BE2C (cell line): ENCODE results near the gene FTSJ3.
"Not testable (repeated sequence)": the region's sequence is repeated elsewhere in the genome, so short reads cannot be mapped to it uniquely, and the experiment has no call there.

Experiments
- DNase-seq: peaks from one replicate; pipeline ENCODE4 v3.0.0-alpha.2; 2020
- H3K27me3 ChIP-seq: fragments of 250-450 bp; sonication (Bioruptor Pico); 2 replicates; pipeline ENCODE4 v1.5.1; 2020; ENCODE audit warnings: mild to moderate bottlenecking
- H3K36me3 ChIP-seq: fragments of 250-450 bp; sonication (Bioruptor Pico); 2 replicates; pipeline ENCODE4 v1.5.1; 2020; ENCODE audit warnings: mild to moderate bottlenecking
- H3K4me1 ChIP-seq: fragments of 250-450 bp; sonication (Bioruptor Pico); 2 replicates; pipeline ENCODE4 v1.5.1; 2020
- H3K4me3 ChIP-seq: 2 replicates; pipeline ENCODE4 v1.5.1; 2011; ENCODE audit warnings: low read depth, low read length
- H3K9me3 ChIP-seq: fragments of 250-450 bp; sonication (Bioruptor Pico); 2 replicates; pipeline ENCODE4 v1.5.1; 2020
- TF ChIP-seq, protein P1 (sequence below): IDR thresholded peaks from 2 replicates; pipeline ENCODE4 v1.5.1; 2012; ENCODE audit warnings: mild to moderate bottlenecking, low read depth, low read length

FTSJ3 gene

DNA sequence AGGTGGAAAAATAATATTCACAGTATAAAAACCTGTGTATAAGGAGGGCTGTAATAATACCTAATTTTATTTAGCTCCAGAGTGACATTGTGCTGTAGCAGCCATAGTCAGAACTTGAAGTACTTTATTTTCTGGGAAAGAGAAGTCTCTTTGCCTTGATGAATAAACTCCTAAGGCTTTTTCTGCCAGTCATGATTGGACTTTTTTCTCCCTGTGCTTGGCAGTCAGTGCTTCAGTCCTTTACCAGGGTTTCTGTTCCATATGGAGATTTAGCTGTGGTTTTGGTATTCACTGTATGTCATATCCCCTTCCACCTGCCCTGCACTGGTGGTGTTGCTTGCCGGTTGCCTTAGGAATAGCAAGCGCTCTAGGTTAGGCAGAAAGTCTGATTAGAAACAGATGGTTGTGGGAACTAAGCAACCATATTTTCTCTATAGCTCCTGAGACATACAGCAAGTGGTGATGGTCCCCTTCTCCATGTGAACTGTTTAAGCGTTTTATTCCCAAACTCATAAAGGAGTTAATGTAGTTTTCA is 28.8 kb downstream of the FTSJ3 start:
- TF ChIP-seq, protein P1, sequence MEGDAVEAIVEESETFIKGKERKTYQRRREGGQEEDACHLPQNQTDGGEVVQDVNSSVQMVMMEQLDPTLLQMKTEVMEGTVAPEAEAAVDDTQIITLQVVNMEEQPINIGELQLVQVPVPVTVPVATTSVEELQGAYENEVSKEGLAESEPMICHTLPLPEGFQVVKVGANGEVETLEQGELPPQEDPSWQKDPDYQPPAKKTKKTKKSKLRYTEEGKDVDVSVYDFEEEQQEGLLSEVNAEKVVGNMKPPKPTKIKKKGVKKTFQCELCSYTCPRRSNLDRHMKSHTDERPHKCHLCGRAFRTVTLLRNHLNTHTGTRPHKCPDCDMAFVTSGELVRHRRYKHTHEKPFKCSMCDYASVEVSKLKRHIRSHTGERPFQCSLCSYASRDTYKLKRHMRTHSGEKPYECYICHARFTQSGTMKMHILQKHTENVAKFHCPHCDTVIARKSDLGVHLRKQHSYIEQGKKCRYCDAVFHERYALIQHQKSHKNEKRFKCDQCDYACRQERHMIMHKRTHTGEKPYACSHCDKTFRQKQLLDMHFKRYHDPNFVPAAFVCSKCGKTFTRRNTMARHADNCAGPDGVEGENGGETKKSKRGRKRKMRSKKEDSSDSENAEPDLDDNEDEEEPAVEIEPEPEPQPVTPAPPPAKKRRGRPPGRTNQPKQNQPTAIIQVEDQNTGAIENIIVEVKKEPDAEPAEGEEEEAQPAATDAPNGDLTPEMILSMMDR: no peak
- H3K4me1 ChIP-seq: no peaks in the 10 kb centered on the region
- peaks cover 94% of the 10 kb centered on the region for H3K36me3 ChIP-seq
- H3K9me3 ChIP-seq: no peaks in the 10 kb centered on the region
- H3K4me3 ChIP-seq: no peak overlapping the region
- no peak for DNase-seq
- no peaks in the 10 kb centered on the region for H3K27me3 ChIP-seq

DNA sequence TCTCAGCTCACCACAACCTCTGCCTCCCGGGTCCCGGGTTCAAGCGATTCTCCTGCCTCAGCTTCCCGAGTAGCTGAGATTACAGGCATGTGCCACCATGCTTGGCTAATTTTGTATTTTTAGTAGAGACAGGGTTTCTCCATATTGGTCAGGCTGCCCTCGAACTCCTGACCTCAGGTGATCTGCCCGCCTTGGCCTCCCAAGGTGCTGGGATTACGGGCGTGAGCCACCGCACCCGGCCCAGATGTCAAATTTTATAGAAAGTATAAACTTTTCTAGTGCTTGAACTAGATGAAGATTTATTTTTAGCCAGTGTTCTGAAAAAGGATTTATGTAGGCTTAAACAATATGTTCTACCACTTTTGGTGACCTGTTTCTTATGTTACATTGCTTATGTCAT is 31.1 kb downstream of the FTSJ3 start:
- H3K4me3 ChIP-seq: not testable (repeated sequence)
- peaks cover 98% of the 10 kb centered on the region for H3K36me3 ChIP-seq

DNA sequence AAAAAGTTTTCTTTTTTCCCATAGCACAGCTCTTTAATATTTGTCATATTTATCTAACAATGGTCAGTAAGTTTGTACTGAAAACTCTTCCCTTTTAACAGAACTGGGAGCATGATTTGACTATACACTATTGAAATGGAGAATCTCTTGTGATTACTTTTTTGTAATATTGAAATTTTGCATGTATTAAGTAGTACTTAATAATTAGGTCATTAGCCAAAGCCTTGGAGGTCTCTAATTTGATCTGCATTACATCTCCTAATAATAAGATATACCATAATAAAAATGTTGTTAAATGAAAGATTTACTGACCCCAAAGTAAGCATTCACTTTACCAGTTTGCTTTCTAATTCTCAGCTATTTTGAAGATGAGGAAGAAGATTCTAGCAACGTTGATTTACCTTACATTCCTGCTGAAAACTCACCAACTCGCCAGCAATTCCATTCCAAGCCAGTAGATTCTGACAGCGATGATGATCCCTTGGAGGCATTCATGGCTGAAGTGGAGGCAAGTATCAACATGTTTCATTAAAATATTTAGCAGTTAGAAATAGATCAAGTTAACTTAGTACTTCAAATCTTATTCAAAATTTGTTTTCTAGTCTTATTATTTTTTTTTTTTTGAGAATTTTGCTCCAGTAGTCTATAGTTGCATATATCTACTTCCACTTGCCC is 35.3 kb downstream of the FTSJ3 start:
- H3K36me3 ChIP-seq: peaks cover 97% of the 10 kb centered on the region
- H3K27me3 ChIP-seq: no peaks in the 10 kb centered on the region
- no peak overlapping the region for H3K4me3 ChIP-seq
- H3K4me1 ChIP-seq: no peaks in the 10 kb centered on the region
- H3K9me3 ChIP-seq: no peaks in the 10 kb centered on the region
- TF ChIP-seq, protein P1: no peak
- DNase-seq: no peak

More for the DNA sequence above, 31.1 kb downstream of the FTSJ3 start:
- not testable (repeated sequence) for H3K9me3 ChIP-seq, H3K4me1 ChIP-seq, DNase-seq, H3K27me3 ChIP-seq

DNA sequence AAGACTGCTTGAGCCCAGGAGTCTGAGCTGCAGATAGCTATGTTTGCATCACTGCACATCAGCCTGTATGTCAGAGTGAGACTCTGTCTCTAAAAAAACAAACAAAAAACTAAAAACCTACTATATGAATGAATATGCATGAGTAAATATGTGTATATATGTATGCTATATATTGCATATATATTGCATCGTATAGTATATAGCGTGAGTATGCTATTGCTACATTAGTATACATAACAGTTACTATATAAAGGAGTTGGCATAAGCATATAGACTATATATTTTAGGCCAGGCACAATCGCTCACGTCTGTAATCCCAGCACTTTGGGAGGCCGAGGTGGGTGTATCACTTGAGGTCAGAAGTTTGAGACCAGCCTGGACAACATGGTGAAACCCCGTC is 37.4 kb downstream of the FTSJ3 start:
- no peak for DNase-seq
- H3K4me1 ChIP-seq: no peaks in the 10 kb centered on the region
- no peaks in the 10 kb centered on the region for H3K27me3 ChIP-seq
- H3K9me3 ChIP-seq: no peaks in the 10 kb centered on the region
- H3K4me3 ChIP-seq: no peak overlapping the region
- H3K36me3 ChIP-seq: peaks cover 93% of the 10 kb centered on the region
- TF ChIP-seq, protein P1: no peak

DNA sequence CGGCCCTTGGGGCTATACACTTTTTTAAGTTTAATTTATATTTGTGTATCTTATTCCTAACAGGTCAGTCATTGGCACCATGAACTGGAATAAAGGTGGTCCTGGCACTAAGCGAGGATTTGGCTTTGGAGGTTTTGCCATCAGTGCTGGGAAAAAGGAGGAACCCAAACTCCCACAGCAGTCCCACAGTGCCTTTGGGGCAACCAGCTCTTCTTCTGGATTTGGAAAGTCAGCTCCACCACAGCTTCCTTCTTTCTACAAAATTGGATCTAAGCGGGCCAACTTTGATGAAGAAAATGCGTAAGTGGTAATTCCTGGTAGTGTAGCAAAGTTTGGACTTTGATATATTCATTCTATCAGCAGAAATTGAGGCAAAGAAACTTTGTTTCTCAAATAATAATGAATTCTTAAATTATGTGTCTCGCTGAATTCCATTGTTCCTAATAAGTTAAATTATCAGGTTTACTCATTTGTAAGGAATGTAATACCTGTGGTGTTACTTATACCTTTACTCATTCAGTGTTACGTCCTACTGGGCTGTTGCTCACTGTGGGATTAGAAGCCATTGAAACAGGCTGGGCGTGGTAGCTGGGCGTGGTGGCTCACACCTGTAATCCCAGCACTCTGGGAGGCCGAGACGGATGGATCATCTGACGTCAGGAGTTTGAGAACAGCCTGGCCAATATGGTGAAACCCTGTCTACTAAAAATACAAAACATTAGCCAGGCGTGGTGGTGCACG is 40.3 kb downstream of the FTSJ3 start:
- peaks cover 85% of the 10 kb centered on the region for H3K36me3 ChIP-seq
- H3K4me1 ChIP-seq: no peaks in the 10 kb centered on the region
- TF ChIP-seq, protein P1: no peak
- no peaks in the 10 kb centered on the region for H3K9me3 ChIP-seq
- no peaks in the 10 kb centered on the region for H3K27me3 ChIP-seq
- no peak for DNase-seq
- no peak overlapping the region for H3K4me3 ChIP-seq

DNA sequence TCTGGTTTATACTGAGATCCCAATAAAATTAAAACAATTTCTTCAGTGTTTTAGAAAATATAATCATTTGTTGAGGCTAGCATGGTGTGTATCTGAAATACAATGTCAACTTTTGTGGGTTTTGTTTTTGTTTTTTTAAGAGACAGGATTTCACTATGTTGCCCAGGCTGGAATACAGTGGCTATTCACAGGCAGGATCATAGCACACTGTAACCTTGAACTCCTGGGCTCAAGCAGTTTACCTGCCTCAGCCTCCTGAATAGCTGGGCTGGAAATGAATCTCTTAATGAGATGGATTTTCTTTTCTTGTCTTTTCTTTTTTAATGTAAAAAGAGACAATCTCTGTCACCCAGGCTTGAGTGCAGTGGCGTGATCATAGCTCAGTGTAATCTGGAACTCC is 41.3 kb downstream of the FTSJ3 start:
- H3K27me3 ChIP-seq: no peaks in the 10 kb centered on the region
- no peaks in the 10 kb centered on the region for H3K4me1 ChIP-seq
- peaks cover 83% of the 10 kb centered on the region for H3K36me3 ChIP-seq
- DNase-seq: no peak
- H3K4me3 ChIP-seq: no peak overlapping the region
- no peaks in the 10 kb centered on the region for H3K9me3 ChIP-seq
- TF ChIP-seq, protein P1: no peak
